Embryonic facial prominence (tissue), 1 donor: ENCODE data around the gene NCOA5.

ENCODE experiments used
- DNase-seq: peaks from one replicate; pipeline ENCODE4 v3.0.0-alpha.2; 2016; ENCODE audit errors: extremely low spot score

The NCOA5 gene

GRCh38 chr20:46040902-46041535, 48.7 kb downstream of the NCOA5 start:
- DNase-seq = no peak

DNA sequence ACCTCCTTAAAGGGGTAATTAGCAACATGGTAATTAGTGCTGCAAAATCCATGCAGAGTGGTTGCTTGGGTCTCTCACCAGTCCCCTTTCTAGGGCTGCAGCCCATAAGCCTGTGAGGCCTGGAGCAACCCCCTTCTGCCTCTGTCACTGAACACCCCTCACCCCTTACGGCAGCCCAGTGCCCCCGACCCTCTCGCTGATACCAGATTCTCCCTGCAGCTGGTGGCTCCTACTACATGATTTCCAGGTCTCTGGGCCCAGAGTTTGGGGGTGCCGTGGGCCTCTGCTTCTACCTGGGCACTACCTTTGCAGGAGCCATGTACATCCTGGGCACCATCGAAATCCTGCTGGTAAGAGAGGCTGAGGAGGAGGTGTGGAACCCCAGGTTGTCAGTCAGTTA, 52.7 kb downstream of the NCOA5 start:
- no peak for DNase-seq

GRCh38 chr20:46036370-46036769, 53.4 kb downstream of the NCOA5 start:
- DNase-seq = no peak

GRCh38 chr20:46035713-46036112, 54.0 kb downstream of the NCOA5 start:
- DNase-seq = no peak

DNA sequence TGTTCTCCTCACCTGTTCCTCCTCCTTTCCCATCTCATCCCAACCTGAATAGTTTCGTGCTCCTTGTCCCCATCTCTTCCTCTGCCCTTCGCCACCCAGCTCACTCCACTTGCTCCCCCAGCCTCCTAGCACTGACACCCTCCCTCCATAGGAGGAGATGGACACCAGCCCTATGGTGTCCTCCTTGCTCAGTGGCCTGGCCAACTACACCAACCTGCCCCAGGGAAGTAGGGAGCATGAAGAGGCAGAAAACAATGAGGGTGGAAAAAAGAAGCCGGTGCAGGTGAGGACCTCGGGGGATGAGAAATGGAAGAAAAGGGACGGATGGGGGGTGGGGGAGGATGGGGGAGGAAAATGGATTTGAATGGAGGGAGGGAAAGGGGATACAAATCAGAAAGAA, 54.5 kb downstream of the NCOA5 start:
- no peak for DNase-seq

- DNase-seq = no peak
These were observed 55.7 kb downstream of the NCOA5 start for GRCh38 chr20:46034039-46034438.

DNA sequence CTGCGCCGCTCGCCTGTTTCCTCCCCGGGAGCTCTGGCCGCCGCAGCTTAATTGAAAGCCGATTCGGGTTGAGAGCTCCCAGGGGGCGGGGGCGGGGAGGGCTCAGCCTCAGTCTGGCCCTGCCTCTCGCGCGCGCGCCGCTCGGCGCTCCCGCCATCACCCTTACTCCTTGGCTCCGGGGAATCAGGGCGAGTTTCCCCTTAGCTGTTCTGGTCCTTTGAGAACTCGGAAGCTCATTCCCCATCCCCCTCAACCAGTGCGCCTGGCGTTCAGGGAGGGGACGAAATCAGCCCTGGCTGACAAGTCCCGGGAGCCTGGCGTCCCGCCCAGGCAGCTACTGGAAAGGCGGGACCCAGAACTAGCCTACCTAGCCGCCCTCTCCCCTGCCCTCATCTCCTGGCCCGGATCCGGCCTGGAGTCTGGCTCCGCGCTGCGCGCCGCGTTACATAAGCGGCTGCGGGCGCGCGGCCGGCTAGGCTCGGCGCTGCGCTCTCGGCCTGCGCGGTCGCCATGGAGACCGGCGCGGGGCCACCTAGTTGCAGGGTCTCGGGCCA, 58.0 kb downstream of the NCOA5 start:
- DNase-seq = no peak

- no peak for DNase-seq
These were observed 58.7 kb downstream of the NCOA5 start for GRCh38 chr20:46031014-46031569.

DNA sequence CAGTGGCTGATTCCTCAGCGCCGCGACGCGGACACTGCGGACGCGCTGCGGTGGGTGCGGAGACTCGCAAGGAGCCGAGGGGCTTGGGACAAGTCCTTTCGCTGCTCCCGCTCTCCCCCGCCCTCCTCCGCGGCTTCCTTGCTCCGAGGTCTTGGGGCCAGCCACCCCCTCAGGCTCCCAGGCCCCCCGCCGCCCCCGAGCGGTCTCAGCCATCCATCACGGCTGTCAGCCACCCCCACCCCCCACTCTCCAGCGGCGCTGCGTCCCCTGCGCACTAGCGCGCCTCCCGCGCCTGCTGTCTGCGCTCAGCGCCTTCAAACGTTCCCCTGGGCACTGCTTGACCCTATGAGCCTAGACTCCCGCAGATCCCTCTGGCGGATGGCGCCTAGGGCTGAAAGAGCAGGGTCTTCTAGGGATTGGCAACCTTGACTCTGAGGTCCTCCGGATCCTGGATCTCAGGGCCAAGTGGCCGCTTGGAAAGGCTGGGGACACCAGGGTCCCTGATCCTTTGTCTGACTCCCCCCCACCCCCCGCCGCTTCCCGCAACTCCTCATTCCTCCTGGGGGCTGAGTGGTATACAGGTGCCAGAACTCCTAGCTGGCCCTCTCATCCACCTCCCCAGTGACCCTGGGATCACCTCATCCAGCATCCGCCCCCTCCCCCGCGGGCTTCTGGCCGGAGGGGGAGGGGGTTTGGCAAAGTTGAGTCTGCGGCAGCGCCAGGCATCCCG, 59.3 kb downstream of the NCOA5 start:
- DNase-seq = no peak

GRCh38 chr20:46028772-46029371, 60.9 kb downstream of the NCOA5 start, which contains the start of gene SLC12A5:
Gene SLC12A5, plus strand, starts transcription at chr20:46029215. Its CDS starts 130 bp downstream, at chr20:46029345.
- no peak for DNase-seq

- DNase-seq = no peak
These were observed 61.7 kb downstream of the NCOA5 start for GRCh38 chr20:46028110-46028509.

GRCh38 chr20:46027245-46027853, 62.4 kb downstream of the NCOA5 start:
- DNase-seq = no peak

GRCh38 chr20:46025376-46025783, 64.4 kb downstream of the NCOA5 start:
- DNase-seq = no peak

DNA sequence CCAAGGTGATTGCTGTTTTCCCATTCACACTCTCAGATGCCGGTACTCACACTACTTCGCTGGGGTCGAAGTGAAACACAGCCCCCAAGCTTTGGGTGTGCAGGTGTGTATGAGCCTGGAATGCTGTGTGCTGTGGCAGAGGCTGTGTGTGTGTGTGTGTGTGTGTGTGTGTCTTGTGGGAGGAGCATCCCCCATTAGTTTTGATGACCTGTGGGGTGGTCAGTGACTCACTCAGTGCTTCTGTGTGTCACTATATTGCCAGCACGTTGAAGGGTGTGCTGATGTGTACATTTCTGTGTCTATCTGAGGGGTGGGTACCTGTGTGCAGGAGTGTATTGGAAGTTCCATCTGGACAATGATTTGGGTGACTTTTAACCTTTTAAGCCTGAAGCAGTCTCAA, 65.8 kb downstream of the NCOA5 start:
- no peak for DNase-seq

DNA sequence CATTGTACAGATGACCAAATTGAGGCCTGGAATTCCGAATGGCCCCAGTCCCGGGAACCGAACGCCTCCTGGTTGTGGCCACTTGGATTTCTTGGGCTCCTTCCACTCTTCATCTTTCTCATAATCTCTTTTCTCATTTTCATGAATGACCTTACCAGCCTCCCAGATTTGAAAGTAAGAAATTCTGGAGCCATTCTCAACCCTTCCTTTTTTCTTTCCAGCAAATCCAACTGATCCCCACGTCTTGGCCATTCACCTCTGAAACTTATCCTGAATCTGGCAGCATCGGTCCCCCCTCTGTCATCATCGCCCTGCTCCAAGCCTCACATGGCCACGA, 66.6 kb downstream of the NCOA5 start:
- no peak for DNase-seq

DNA sequence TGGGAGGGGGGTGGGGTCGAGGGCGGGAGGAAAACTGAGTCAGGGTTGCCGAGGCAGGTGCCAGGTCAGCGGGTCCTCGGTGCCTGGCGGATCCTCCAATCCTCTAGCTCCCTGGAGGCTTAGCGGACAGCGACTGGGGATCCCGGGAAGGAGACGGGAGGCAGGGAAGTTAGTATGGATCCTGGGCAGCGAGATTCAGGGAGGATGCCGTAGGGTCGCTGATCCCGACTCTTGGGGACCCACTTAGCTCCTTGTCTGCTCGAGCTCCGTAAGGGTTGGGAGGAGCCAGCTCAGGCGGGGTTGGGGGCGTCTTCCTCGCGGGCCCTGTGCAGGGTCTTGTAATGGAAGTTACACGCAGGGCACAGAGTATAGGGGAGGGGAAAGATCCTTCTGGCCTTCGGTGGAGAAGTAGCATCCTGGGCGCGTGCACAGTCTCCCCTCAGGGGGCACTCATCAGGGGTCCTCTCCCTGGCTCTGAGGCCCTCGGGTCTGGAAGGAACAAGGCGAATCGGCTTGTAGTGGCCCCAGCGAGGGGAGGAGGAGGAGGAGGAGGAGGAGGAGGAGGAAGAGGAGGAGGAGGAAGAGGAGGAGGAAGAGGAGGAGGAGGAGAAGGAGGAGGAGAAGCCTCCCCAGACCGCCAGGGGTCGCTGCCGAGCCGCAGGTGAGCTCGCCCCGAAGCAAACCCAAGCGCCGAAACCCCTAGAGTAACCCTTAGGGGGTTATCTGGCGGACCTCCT, 67.2 kb downstream of the NCOA5 start:
- no peak for DNase-seq

GRCh38 chr20:46021361-46022359, 68.1 kb downstream of the NCOA5 start:
- no peak for DNase-seq

- no peak for DNase-seq
These were observed 69.2 kb downstream of the NCOA5 start for GRCh38 chr20:46020555-46020954.

DNA sequence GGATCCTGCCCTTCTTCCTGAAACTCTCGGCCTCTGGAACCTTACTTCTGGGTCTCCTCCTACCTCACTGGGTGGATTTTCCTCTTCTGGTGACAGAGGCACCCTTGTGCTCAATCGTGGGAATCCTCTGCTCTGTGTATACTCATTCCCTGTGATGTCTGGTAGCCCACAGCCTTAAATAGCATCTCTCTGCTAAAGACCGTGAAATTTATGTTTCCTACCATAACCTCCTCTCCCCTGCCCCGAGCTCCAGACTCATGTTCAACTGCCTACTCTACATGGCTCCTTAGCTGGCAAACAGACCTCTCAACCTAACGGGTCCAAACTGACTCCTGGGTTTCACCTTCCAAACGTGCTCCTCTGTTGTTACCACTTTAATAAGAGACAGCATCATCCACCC, 71.2 kb downstream of the NCOA5 start:
- DNase-seq = no peak

DNA sequence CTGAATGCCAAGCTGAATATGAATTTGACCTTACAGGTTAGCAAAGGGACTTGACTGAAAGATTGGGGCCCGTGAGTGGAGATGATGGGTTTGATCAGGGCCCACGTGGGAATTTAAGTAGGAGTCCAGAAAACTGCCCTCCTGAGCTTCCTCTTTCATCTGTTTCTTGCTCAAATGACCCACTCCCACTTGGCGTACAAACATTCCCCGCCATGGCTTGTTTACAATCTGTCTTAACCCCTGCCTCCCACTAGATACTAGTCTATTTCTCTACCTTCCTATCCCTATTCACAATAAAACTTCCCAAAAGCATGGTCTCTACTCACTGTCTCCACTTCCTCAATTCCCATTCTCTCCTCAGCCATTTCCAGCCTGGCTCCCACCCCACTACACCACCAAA, 71.7 kb downstream of the NCOA5 start:
- no peak for DNase-seq
